Suprapubic skin (tissue), 3 donors: ENCODE results near the gene ATF7IP2.

Experiments
- POLR2A ChIP-seq, 2 donors: fragments of 450-650 bp; IDR thresholded peaks; one replicate each; pipeline ENCODE4 v1.6.1; 2017; ENCODE audit warnings: antibody characterized with exemption in 2 of 2, mild to moderate bottlenecking in 2 of 2, moderate library complexity in 2 of 2
- TF ChIP-seq, protein P1 (sequence below), 2 donors: fragments of 200-600 bp in 1 of 2; fragments of 450-650 bp in 1 of 2; sonication (generic) in 1 of 2; IDR thresholded peaks; one replicate each; pipeline ENCODE4 v1.5.1; 2016 to 2019; ENCODE audit warnings: antibody characterized with exemption in 2 of 2, mild to moderate bottlenecking in 1 of 2, moderate library complexity in 1 of 2

DNA sequence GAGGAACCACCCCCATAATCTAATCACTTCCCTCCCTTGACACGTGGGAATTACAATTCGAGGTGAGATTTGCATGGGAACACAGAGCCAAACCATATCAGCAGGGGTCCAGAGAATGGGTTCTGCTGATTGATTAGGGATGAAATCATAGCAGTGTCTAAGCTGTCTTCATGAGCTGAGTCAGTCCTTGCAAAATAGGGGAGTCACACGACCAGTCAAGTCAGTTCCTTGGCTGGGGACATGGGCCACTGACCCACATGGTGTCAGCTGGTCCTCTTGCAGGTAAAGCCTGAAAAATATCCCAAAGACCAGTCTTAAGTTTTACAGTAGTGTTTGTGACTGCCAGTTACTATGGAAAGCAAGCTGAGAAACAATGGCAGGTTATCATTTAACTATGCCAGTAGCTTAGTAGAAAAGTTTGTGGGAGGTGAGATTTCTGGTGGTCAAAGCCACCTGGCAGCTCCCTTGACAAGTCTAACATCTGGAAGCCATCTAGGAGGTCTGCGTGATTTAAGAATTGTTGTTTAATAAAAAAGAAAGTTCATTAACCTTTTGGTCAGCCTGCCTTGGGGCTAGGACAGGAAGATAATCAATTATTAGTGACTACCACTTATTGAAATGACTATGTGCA, 15.7 kb upstream of the ATF7IP2 start:
- TF ChIP-seq, protein P1, sequence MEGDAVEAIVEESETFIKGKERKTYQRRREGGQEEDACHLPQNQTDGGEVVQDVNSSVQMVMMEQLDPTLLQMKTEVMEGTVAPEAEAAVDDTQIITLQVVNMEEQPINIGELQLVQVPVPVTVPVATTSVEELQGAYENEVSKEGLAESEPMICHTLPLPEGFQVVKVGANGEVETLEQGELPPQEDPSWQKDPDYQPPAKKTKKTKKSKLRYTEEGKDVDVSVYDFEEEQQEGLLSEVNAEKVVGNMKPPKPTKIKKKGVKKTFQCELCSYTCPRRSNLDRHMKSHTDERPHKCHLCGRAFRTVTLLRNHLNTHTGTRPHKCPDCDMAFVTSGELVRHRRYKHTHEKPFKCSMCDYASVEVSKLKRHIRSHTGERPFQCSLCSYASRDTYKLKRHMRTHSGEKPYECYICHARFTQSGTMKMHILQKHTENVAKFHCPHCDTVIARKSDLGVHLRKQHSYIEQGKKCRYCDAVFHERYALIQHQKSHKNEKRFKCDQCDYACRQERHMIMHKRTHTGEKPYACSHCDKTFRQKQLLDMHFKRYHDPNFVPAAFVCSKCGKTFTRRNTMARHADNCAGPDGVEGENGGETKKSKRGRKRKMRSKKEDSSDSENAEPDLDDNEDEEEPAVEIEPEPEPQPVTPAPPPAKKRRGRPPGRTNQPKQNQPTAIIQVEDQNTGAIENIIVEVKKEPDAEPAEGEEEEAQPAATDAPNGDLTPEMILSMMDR (IDR thresholded peaks at IDR 0.05) = no peak
- TF ChIP-seq POLR2A (IDR thresholded peaks at IDR 0.05) = no peak
